LNCaP clone FGC (cell line): ENCODE data around the gene CAPRIN2.

Source experiments
- DNase-seq: peaks from one replicate; pipeline ENCODE4 v3.0.0-alpha.2; 2011; ENCODE audit warnings: low read depth
- H3K4me3 ChIP-seq: 2 replicates; pipeline ENCODE4 v1.5.1; 2011; ENCODE audit warnings: mild to moderate bottlenecking, low read depth, low read length, control low read depth
- TF ChIP-seq, protein P1 (sequence below): IDR thresholded peaks from 2 replicates; pipeline ENCODE4 v1.5.1; 2012; ENCODE audit warnings: mild to moderate bottlenecking; ENCODE audit not compliant: control insufficient read depth, insufficient read depth; ENCODE audit errors: extremely low read depth

Gene CAPRIN2

DNA sequence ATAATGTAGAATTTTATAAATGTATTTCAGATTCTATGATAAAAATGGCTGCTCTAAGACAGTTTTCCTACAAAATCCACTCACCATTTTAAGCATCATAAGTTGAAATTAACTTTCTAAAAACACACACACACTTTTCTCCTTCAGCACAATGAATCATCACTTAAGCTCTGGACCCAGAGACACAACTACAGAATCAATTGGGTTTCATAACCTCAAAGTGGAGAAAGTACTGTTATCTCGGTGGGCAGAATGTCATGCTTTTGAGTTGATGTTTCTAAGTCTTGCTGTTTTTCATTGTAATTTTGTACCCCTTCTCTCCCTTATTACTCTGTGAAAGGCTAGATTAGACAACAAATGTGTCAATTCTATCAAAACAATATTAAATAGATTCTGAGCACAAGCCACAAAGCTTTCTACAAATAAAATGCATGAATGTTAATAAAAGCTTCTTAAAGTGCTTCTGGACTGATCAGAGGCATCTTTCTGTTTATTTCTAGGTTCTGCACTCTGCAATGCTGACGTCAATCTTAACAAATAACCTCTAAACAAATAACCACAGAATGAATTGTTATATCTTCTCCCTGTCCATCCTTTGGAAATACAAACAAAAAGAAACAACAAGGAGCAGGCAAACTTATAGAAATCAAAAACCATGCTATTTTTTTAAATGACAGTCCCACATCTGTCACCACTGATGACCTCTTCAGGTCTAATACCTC lies 67.3 kb downstream of the CAPRIN2 start:
- TF ChIP-seq, protein P1, sequence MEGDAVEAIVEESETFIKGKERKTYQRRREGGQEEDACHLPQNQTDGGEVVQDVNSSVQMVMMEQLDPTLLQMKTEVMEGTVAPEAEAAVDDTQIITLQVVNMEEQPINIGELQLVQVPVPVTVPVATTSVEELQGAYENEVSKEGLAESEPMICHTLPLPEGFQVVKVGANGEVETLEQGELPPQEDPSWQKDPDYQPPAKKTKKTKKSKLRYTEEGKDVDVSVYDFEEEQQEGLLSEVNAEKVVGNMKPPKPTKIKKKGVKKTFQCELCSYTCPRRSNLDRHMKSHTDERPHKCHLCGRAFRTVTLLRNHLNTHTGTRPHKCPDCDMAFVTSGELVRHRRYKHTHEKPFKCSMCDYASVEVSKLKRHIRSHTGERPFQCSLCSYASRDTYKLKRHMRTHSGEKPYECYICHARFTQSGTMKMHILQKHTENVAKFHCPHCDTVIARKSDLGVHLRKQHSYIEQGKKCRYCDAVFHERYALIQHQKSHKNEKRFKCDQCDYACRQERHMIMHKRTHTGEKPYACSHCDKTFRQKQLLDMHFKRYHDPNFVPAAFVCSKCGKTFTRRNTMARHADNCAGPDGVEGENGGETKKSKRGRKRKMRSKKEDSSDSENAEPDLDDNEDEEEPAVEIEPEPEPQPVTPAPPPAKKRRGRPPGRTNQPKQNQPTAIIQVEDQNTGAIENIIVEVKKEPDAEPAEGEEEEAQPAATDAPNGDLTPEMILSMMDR: no peak
- DNase-seq: no peak
- H3K4me3 ChIP-seq: no peak overlapping the region

DNA sequence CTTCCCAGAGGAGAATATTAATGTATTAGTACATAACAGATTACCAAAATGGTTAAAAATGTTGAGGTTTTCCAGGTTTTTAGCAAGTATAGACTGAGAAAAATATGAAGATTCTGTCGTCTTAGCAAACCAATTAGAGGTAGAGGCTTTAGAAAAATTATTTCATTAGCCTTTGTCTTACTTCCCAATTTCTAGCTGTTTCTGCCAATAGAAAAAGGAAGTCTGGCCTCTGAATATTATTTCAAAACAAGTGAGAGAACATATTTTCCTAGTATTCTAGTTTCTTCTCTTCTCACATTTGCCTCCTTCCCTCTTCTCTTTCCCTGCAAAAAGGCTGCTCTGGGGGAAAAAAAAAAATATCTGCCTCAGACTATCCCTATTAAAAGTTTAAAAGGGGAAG lies 75.5 kb downstream of the CAPRIN2 start:
- TF ChIP-seq, protein P1: no peak
- DNase-seq: no peak
- H3K4me3 ChIP-seq: no peak overlapping the region

DNA sequence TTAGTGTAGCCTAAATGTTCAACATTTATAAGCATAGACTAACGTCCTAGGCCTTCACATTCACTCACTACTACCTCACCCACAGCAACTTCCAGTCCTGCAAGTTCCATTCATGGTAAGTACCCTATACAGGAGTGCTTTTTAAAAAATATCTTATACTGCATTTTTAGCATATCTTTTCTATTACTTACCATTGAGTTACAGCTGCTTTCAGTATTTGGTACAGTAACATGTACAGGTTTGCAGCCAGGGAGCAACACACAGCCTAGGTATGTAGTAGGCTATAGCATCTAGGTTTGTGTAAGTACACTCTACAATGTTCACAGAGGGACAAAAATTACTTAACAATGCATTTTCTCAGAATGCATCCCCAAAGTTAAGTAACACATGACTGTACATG lies 76.5 kb downstream of the CAPRIN2 start:
- no peak for DNase-seq
- TF ChIP-seq, protein P1: no peak
- no peak overlapping the region for H3K4me3 ChIP-seq

DNA sequence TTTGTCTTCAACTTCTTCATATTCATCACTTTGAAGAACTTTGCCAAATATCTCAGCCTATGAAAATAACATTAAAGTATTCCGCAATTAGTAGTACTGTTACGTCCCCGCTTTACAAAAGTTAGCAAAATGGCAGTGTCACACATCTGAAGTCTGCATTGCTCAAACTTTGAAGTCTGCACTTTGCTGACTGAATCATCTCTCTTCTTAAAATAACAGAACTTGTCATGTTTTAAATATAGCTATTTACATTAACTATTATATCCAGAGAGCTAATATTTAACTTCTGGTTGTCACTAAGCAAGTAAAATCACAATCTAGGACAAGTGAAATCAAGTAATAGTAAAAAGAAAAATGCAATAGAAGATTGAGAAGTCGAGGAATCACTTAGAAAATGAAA lies 93.5 kb downstream of the CAPRIN2 start:
- no peak for DNase-seq
- TF ChIP-seq, protein P1: no peak

More for the DNA sequence above, 93.5 kb downstream of the CAPRIN2 start:
- no peak overlapping the region for H3K4me3 ChIP-seq
